ENCODE results near the gene UBE2R2.
"Not testable (repeated sequence)": the region's sequence is repeated elsewhere in the genome, so short reads cannot be mapped to it uniquely, and the experiment has no call there.

Gene UBE2R2

GRCh38 chr9:33786681-33787080, 30.3 kb upstream of the UBE2R2 start:
- Histone ChIP-seq H3K9me3 (ENCODE audit: control insufficient read depth, low read length) (no peaks in the 10 kb centered on the region), H3K27ac (ENCODE audit: low read depth, low read length, severe bottlenecking) (no peak overlapping the region), H3K36me3 (ENCODE audit: control insufficient read depth, insufficient read depth, low read length) (no peaks in the 10 kb centered on the region), H3K4me1 (ENCODE audit: control insufficient read depth, insufficient read depth, low read length, poor library complexity, severe bottlenecking) (no peaks in the 10 kb centered on the region), H3K4me3 (ENCODE audit: extremely low read depth, insufficient read depth, low read length, poor library complexity, severe bottlenecking) (no peak overlapping the region)
- WGBS, 2 experiments (ENCODE audit: insufficient coverage in 2 of 2), result 71 to 92% methylated on average over 1 to 2 of the region's 2 CpGs

GRCh38 chr9:33787839-33788238, 29.1 kb upstream of the UBE2R2 start:
- H3K4me3 ChIP-seq (ENCODE audit: extremely low read depth, insufficient read depth, low read length, poor library complexity, severe bottlenecking), result no peak overlapping the region
- H3K9me3 ChIP-seq (ENCODE audit: control insufficient read depth, low read length), result no peaks in the 10 kb centered on the region
- 20% methylated on average over 1 of the region's 1 CpG; no CpG with 5 or more reads in 1 of the 2 experiments for WGBS, 2 experiments (ENCODE audit: insufficient coverage in 2 of 2)
- no peak overlapping the region for H3K27ac ChIP-seq (ENCODE audit: low read depth, low read length, severe bottlenecking)
- H3K36me3 ChIP-seq (ENCODE audit: control insufficient read depth, insufficient read depth, low read length), result no peaks in the 10 kb centered on the region
- no peaks in the 10 kb centered on the region for H3K4me1 ChIP-seq (ENCODE audit: control insufficient read depth, insufficient read depth, low read length, poor library complexity, severe bottlenecking)

GRCh38 chr9:33789429-33789828, 27.5 kb upstream of the UBE2R2 start:
- H3K4me3 ChIP-seq (ENCODE audit: extremely low read depth, insufficient read depth, low read length, poor library complexity, severe bottlenecking); H3K36me3 ChIP-seq (ENCODE audit: control insufficient read depth, insufficient read depth, low read length); H3K27ac ChIP-seq (ENCODE audit: low read depth, low read length, severe bottlenecking); H3K9me3 ChIP-seq (ENCODE audit: control insufficient read depth, low read length); H3K4me1 ChIP-seq (ENCODE audit: control insufficient read depth, insufficient read depth, low read length, poor library complexity, severe bottlenecking): not testable (repeated sequence)
- WGBS, 2 experiments (ENCODE audit: insufficient coverage in 2 of 2), result 60 to 100% methylated on average over 1 of the region's 2 CpGs

- no peaks in the 10 kb centered on the region for H3K36me3 ChIP-seq (ENCODE audit: control insufficient read depth, insufficient read depth, low read length)
- no peak overlapping the region for H3K27ac ChIP-seq (ENCODE audit: low read depth, low read length, severe bottlenecking)
- no peaks in the 10 kb centered on the region for H3K4me1 ChIP-seq (ENCODE audit: control insufficient read depth, insufficient read depth, low read length, poor library complexity, severe bottlenecking)
- 80 to 100% methylated on average over 1 of the region's 2 CpGs for WGBS, 2 experiments (ENCODE audit: insufficient coverage in 2 of 2)
- H3K4me3 ChIP-seq (ENCODE audit: extremely low read depth, insufficient read depth, low read length, poor library complexity, severe bottlenecking), result no peak overlapping the region
- no peaks in the 10 kb centered on the region for H3K9me3 ChIP-seq (ENCODE audit: control insufficient read depth, low read length)
Observed at GRCh38 chr9:33791117-33791516, 25.8 kb upstream of the UBE2R2 start.

- H3K4me3 ChIP-seq (ENCODE audit: extremely low read depth, insufficient read depth, low read length, poor library complexity, severe bottlenecking); H3K36me3 ChIP-seq (ENCODE audit: control insufficient read depth, insufficient read depth, low read length); H3K27ac ChIP-seq (ENCODE audit: low read depth, low read length, severe bottlenecking); H3K4me1 ChIP-seq (ENCODE audit: control insufficient read depth, insufficient read depth, low read length, poor library complexity, severe bottlenecking); H3K9me3 ChIP-seq (ENCODE audit: control insufficient read depth, low read length): not testable (repeated sequence)
- 40 to 89% methylated on average over 1 of the region's 1 CpG for WGBS, 2 experiments (ENCODE audit: insufficient coverage in 2 of 2)
Observed at GRCh38 chr9:33793496-33793895, 23.5 kb upstream of the UBE2R2 start.

GRCh38 chr9:33794560-33794959, 22.4 kb upstream of the UBE2R2 start:
- 100% methylated on average over 1 of the region's 2 CpGs for WGBS, 2 experiments (ENCODE audit: insufficient coverage in 2 of 2)
- no peaks in the 10 kb centered on the region for H3K4me1 ChIP-seq (ENCODE audit: control insufficient read depth, insufficient read depth, low read length, poor library complexity, severe bottlenecking)
- no peak overlapping the region for H3K4me3 ChIP-seq (ENCODE audit: extremely low read depth, insufficient read depth, low read length, poor library complexity, severe bottlenecking)
- no peak overlapping the region for H3K27ac ChIP-seq (ENCODE audit: low read depth, low read length, severe bottlenecking)
- H3K9me3 ChIP-seq (ENCODE audit: control insufficient read depth, low read length), result no peaks in the 10 kb centered on the region
- H3K36me3 ChIP-seq (ENCODE audit: control insufficient read depth, insufficient read depth, low read length), result no peaks in the 10 kb centered on the region

- whole genome bisulfite sequencing, 2 experiments (ENCODE audit: insufficient coverage in 2 of 2), result 79 to 89% methylated on average over 2 of the region's 4 CpGs
- no peak within 1 kb of the TSS for H3K27ac ChIP-seq (ENCODE audit: low read depth, low read length, severe bottlenecking)
- no peak within 1 kb of the TSS for H3K4me3 ChIP-seq (ENCODE audit: extremely low read depth, insufficient read depth, low read length, poor library complexity, severe bottlenecking)
- no peaks in the 10 kb centered on the region for H3K9me3 ChIP-seq (ENCODE audit: control insufficient read depth, low read length)
- no peaks in the 10 kb centered on the region for H3K4me1 ChIP-seq (ENCODE audit: control insufficient read depth, insufficient read depth, low read length, poor library complexity, severe bottlenecking)
- no peaks in the 10 kb centered on the region for H3K36me3 ChIP-seq (ENCODE audit: control insufficient read depth, insufficient read depth, low read length)
Observed at GRCh38 chr9:33795281-33795680, 21.7 kb upstream of the UBE2R2 start, which contains the start of gene PRSS3. Gene PRSS3 (plus strand): TSS chr9:33795561. CDS start chr9:33795574, 13 bp downstream.

- H3K9me3 ChIP-seq (ENCODE audit: control insufficient read depth, low read length), result no peaks in the 10 kb centered on the region
- H3K27ac ChIP-seq (ENCODE audit: low read depth, low read length, severe bottlenecking), result no peak overlapping the region
- H3K36me3 ChIP-seq (ENCODE audit: control insufficient read depth, insufficient read depth, low read length), result no peaks in the 10 kb centered on the region
- 62% methylated on average over 3 of the region's 4 CpGs for WGBS, 2 experiments (ENCODE audit: insufficient coverage in 2 of 2)
- no peaks in the 10 kb centered on the region for H3K4me1 ChIP-seq (ENCODE audit: control insufficient read depth, insufficient read depth, low read length, poor library complexity, severe bottlenecking)
- no peak overlapping the region for H3K4me3 ChIP-seq (ENCODE audit: extremely low read depth, insufficient read depth, low read length, poor library complexity, severe bottlenecking)
Observed at GRCh38 chr9:33795819-33796218, 21.1 kb upstream of the UBE2R2 start.

GRCh38 chr9:33796679-33797078, 20.3 kb upstream of the UBE2R2 start:
- H3K4me1 ChIP-seq (ENCODE audit: control insufficient read depth, insufficient read depth, low read length, poor library complexity, severe bottlenecking); H3K36me3 ChIP-seq (ENCODE audit: control insufficient read depth, insufficient read depth, low read length); H3K9me3 ChIP-seq (ENCODE audit: control insufficient read depth, low read length); H3K4me3 ChIP-seq (ENCODE audit: extremely low read depth, insufficient read depth, low read length, poor library complexity, severe bottlenecking); H3K27ac ChIP-seq (ENCODE audit: low read depth, low read length, severe bottlenecking): not testable (repeated sequence)
- 74 to 77% methylated on average over 2 to 5 of the region's 5 CpGs for WGBS, 2 experiments (ENCODE audit: insufficient coverage in 2 of 2)

- H3K4me1 ChIP-seq (ENCODE audit: control insufficient read depth, insufficient read depth, low read length, poor library complexity, severe bottlenecking), result no peaks in the 10 kb centered on the region
- no peak overlapping the region for H3K4me3 ChIP-seq (ENCODE audit: extremely low read depth, insufficient read depth, low read length, poor library complexity, severe bottlenecking)
- no peak overlapping the region for H3K27ac ChIP-seq (ENCODE audit: low read depth, low read length, severe bottlenecking)
- 80 to 81% methylated on average over 6 to 7 of the region's 8 CpGs for WGBS, 2 experiments (ENCODE audit: insufficient coverage in 2 of 2)
- no peaks in the 10 kb centered on the region for H3K36me3 ChIP-seq (ENCODE audit: control insufficient read depth, insufficient read depth, low read length)
- no peaks in the 10 kb centered on the region for H3K9me3 ChIP-seq (ENCODE audit: control insufficient read depth, low read length)
Observed at GRCh38 chr9:33797837-33798236, 19.1 kb upstream of the UBE2R2 start.

GRCh38 chr9:33798545-33798944, 18.4 kb upstream of the UBE2R2 start:
- Histone ChIP-seq H3K9me3 (ENCODE audit: control insufficient read depth, low read length) (no peaks in the 10 kb centered on the region), H3K4me3 (ENCODE audit: extremely low read depth, insufficient read depth, low read length, poor library complexity, severe bottlenecking) (no peak overlapping the region), H3K36me3 (ENCODE audit: control insufficient read depth, insufficient read depth, low read length) (no peaks in the 10 kb centered on the region), H3K27ac (ENCODE audit: low read depth, low read length, severe bottlenecking) (no peak overlapping the region), H3K4me1 (ENCODE audit: control insufficient read depth, insufficient read depth, low read length, poor library complexity, severe bottlenecking) (no peaks in the 10 kb centered on the region)
- 80 to 90% methylated on average over 7 to 10 of the region's 10 CpGs for WGBS, 2 experiments (ENCODE audit: insufficient coverage in 2 of 2)

Measured in mesodermal cell (in vitro differentiated cells).